CD14-positive monocyte (primary cell): ENCODE data around the gene ARRB1. TPM values are rescaled to one million over a fixed set of nuclear protein-coding genes. Genes with fewer than 3 reads are reported as not detected.

Experiments used
- DNase-seq, 3 donors: peaks; one replicate each; pipeline ENCODE4 v3.0.0-alpha.2; 2011 to 2022
- H2AFZ ChIP-seq: 2 replicates; pipeline ENCODE4 v1.6.0; 2012; ENCODE audit warnings: mild to moderate bottlenecking, low read depth, low read length, inconsistent platforms; ENCODE audit not compliant: insufficient read depth, poor library complexity, severe bottlenecking
- H3K27ac ChIP-seq, 2 donors: 1 replicate in 1 of 2; 2 replicates in 1 of 2; pipeline ENCODE4 v1.5.1; 2012 to 2013; ENCODE audit warnings: low read length in 2 of 2, control low read depth in 1 of 2, inconsistent platforms in 1 of 2, low read depth in 1 of 2, mild to moderate bottlenecking in 1 of 2
- H3K27me3 ChIP-seq, 2 donors: one replicate each; pipeline versions ENCODE4 v1.6.0 to v1.6.1; 2011 to 2013; ENCODE audit warnings: low read length in 2 of 2; ENCODE audit not compliant: control insufficient read depth in 2 of 2, insufficient read depth in 2 of 2
- H3K36me3 ChIP-seq, 2 donors: replicated peaks in 1 of 2; 1 replicate in 1 of 2; 2 replicates in 1 of 2; pipeline versions ENCODE4 v1.5.1 to v1.6.1; 2012 to 2013; ENCODE audit warnings: low read length in 2 of 2, control low read depth in 1 of 2, inconsistent platforms in 1 of 2, mild to moderate bottlenecking in 1 of 2; ENCODE audit not compliant: insufficient read depth in 2 of 2, control insufficient read depth in 1 of 2
- H3K4me1 ChIP-seq, 2 donors: 1 replicate in 1 of 2; 2 replicates in 1 of 2; pipeline versions ENCODE4 v1.5.1 to v1.6.1; 2012 to 2013; ENCODE audit warnings: low read length in 2 of 2, control low read depth in 1 of 2, inconsistent platforms in 1 of 2, mild to moderate bottlenecking in 1 of 2, moderate library complexity in 1 of 2; ENCODE audit not compliant: insufficient read depth in 2 of 2, control insufficient read depth in 1 of 2
- H3K4me2 ChIP-seq: replicated peaks from 2 replicates; pipeline ENCODE3; 2012; ENCODE audit warnings: low read length, moderate library complexity, mild to moderate bottlenecking; ENCODE audit not compliant: poor library complexity, severe bottlenecking; ENCODE audit errors: extremely low read depth
- H3K4me3 ChIP-seq, 3 experiments: fragments of 200-600 bp in 1 of 3; sonication (generic) in 1 of 3; replicated peaks in 1 of 3; 1 replicate in 2 of 3; 2 replicates in 1 of 3; pipeline ENCODE4 v1.5.1; 2011 to 2013; ENCODE audit warnings: low read length in 3 of 3, mild to moderate bottlenecking in 3 of 3, control low read depth in 2 of 3, low read depth in 2 of 3, inconsistent platforms in 1 of 3, moderate library complexity in 1 of 3
- H3K79me2 ChIP-seq: 2 replicates; pipeline ENCODE4 v1.6.0; 2012; ENCODE audit warnings: mild to moderate bottlenecking, control low read depth, inconsistent platforms, low read length, moderate library complexity; ENCODE audit not compliant: insufficient read depth
- H3K9ac ChIP-seq: 2 replicates; pipeline ENCODE4 v1.6.0; 2017; ENCODE audit warnings: low read length, mild to moderate bottlenecking; ENCODE audit not compliant: insufficient read depth, poor library complexity, severe bottlenecking
- H3K9me3 ChIP-seq, 2 donors: replicated peaks in 1 of 2; 1 replicate in 1 of 2; 2 replicates in 1 of 2; pipeline versions ENCODE4 v1.5.1 to v1.6.1; 2012 to 2013; ENCODE audit warnings: low read length in 2 of 2, control low read depth in 1 of 2; ENCODE audit not compliant: control insufficient read depth in 1 of 2, insufficient read depth in 1 of 2
- H4K20me1 ChIP-seq: 2 replicates; pipeline ENCODE4 v1.6.0; 2012; ENCODE audit warnings: mild to moderate bottlenecking, low read length, control low read depth, moderate library complexity; ENCODE audit not compliant: insufficient read depth
- H3K27ac Mint-ChIP-seq, 7 donors: one replicate each; pipeline ENCODE4 v1.8.0; 2020; ENCODE audit warnings: mild to moderate bottlenecking in 7 of 7, mixed read lengths in 7 of 7, moderate library complexity in 6 of 7, inconsistent platforms in 2 of 7
- H3K27me3 Mint-ChIP-seq, 3 donors: one replicate each; pipeline ENCODE4 v1.8.0; 2021 to 2022; ENCODE audit warnings: low read depth in 3 of 3, mild to moderate bottlenecking in 3 of 3, mixed read lengths in 3 of 3, moderate library complexity in 3 of 3, inconsistent platforms in 1 of 3
- H3K36me3 Mint-ChIP-seq, 2 donors: one replicate each; pipeline ENCODE4 v1.8.0; 2020; ENCODE audit warnings: mixed read lengths in 2 of 2, inconsistent platforms in 1 of 2, mild to moderate bottlenecking in 1 of 2
- H3K4me1 Mint-ChIP-seq: one replicate; pipeline ENCODE4 v1.8.0; 2020; ENCODE audit warnings: mild to moderate bottlenecking, mixed read lengths
- H3K4me3 Mint-ChIP-seq, 2 donors: one replicate each; pipeline ENCODE4 v1.8.0; 2020; ENCODE audit warnings: mild to moderate bottlenecking in 2 of 2, mixed read lengths in 2 of 2, moderate library complexity in 1 of 2
- H3K9me3 Mint-ChIP-seq, 7 donors: one replicate each; pipeline ENCODE4 v1.8.0; 2020 to 2022; ENCODE audit warnings: mixed read lengths in 7 of 7, mild to moderate bottlenecking in 6 of 7, moderate library complexity in 6 of 7, inconsistent platforms in 2 of 7
- CTCF ChIP-seq: fragments of 200-600 bp; IDR thresholded peaks from one replicate; pipeline ENCODE4 v1.8.0; 2022; ENCODE audit warnings: antibody characterized with exemption, mild to moderate bottlenecking
- WGBS: methylation state at CpG from one replicate; pipeline ENCODE4 v1.1.5; 2013; ENCODE audit warnings: missing lambda C conversion rate; ENCODE audit not compliant: insufficient coverage; 5-methylcytosine and 5-hydroxymethylcytosine counted together
- intact Hi-C, 2 donors: fragments of 100-400 bp; cut with micrococcal nuclease; formaldehyde crosslinking; loops; one replicate each; pipeline versions ENCODE4 v1.15.0 to v1.15.1; 2023
- polyA plus RNA-seq, 3 donors: library from polyadenylated mRNA; depleted of rRNA in 1 of 3; unstranded in 2 of 3; stranded (reverse) in 1 of 3; fragments of 300-500 nt in 2 of 3; fragments of >200 nt in 1 of 3; fragmentation: Illumina TruSeq in 2 of 3; gene quantifications; 1 replicate in 2 of 3; 2 replicates in 1 of 3; pipeline ENCODE4 v1.2.3, GENCODE V29; 2012 to 2021

ARRB1 gene
- polyA plus RNA-seq, 3 donors, result 52.6 to 114 (median 66.5) TPM

GRCh38 chr11:75371949-75372876, 20.8 kb upstream of the ARRB1 start:
- Histone ChIP-seq H3K36me3 (no peaks in the 10 kb centered on the region), H3K9ac (no peak overlapping the region), H4K20me1 (no peaks in the 10 kb centered on the region), H2AFZ (no peak overlapping the region), H3K27me3 (no peaks in the 10 kb centered on the region), H3K27ac (no peak overlapping the region), H3K9me3 (no peaks in the 10 kb centered on the region), H3K79me2 (no peaks in the 10 kb centered on the region), H3K4me2 (no peak overlapping the region), H3K4me1 (peaks cover 45 to 50% of the 10 kb centered on the region in 2 donors), H3K4me3 (no peak overlapping the region)
- TF ChIP-seq CTCF, result no peak
- Mint-ChIP-seq H3K9me3 (peaks cover 0 to 1% (median 0%) of the 10 kb centered on the region in 7 donors), H3K36me3 (no peaks in the 10 kb centered on the region), H3K27ac (peak overlapping the region in 1 of 7 donors; percentile 18), H3K4me1 (peaks cover 45% of the 10 kb centered on the region), H3K4me3 (no peak overlapping the region), H3K27me3 (no peaks in the 10 kb centered on the region)
- no peak for DNase-seq
- WGBS, result 86% methylated on average over 1 of the region's 8 CpGs
- intact Hi-C loops, result no loop called here

GRCh38 chr11:75369560-75370255, 18.2 kb upstream of the ARRB1 start:
- H2AFZ ChIP-seq, result peak overlapping the region; percentile 3

More at GRCh38 chr11:75369560-75370255, 18.2 kb upstream of the ARRB1 start:
- peaks cover 0 to 2% (median 0%) of the 10 kb centered on the region in 3 donors for H3K27me3 Mint-ChIP-seq
- TF ChIP-seq CTCF, result no peak
- intact Hi-C loops, result no loop called here
- peaks cover 53% of the 10 kb centered on the region for H3K4me1 Mint-ChIP-seq
- peak overlapping the region; percentile 66 to 91 for H3K4me3 Mint-ChIP-seq
- Histone ChIP-seq H4K20me1 (no peaks in the 10 kb centered on the region), H3K9me3 (no peaks in the 10 kb centered on the region), H3K79me2 (no peaks in the 10 kb centered on the region), H3K4me3 (peak overlapping the region in 1 of 3 experiments; percentile 55), H3K36me3 (no peaks in the 10 kb centered on the region), H3K4me2 (peak overlapping the region; percentile 70), H3K27me3 (no peaks in the 10 kb centered on the region), H3K9ac (no peak overlapping the region), H3K4me1 (peaks cover 56 to 62% of the 10 kb centered on the region in 2 donors), H3K27ac (peak overlapping the region; percentile 31 to 71)
- peak; percentile 68 to 85 (median 81) for DNase-seq
- WGBS, result 0% methylated on average over 2 of the region's 6 CpGs
- H3K36me3 Mint-ChIP-seq, result no peaks in the 10 kb centered on the region
- peaks cover 0 to 1% (median 0%) of the 10 kb centered on the region in 7 donors for H3K9me3 Mint-ChIP-seq
- peak overlapping the region; percentile 77 to 93 (median 89) for H3K27ac Mint-ChIP-seq
